Colonic mucosa (tissue), 4 donors: ENCODE results near the gene SLC20A1. TPM values are rescaled to one million over a fixed set of nuclear protein-coding genes. Genes with fewer than 3 reads are reported as not detected.

Experiments used
- DNase-seq: peaks from one replicate; pipeline ENCODE4 v3.0.0-alpha.2; 2020
- H3K27ac ChIP-seq: fragments of 200-600 bp; one replicate; pipeline ENCODE4 v1.8.0; 2021
- H3K27me3 ChIP-seq: fragments of 200-600 bp; one replicate; pipeline ENCODE4 v1.8.0; 2021
- H3K36me3 ChIP-seq: fragments of 200-600 bp; one replicate; pipeline ENCODE4 v1.8.0; 2021
- H3K4me1 ChIP-seq: fragments of 200-600 bp; one replicate; pipeline ENCODE4 v1.8.0; 2021; ENCODE audit warnings: mild to moderate bottlenecking
- H3K4me3 ChIP-seq: fragments of 200-600 bp; one replicate; pipeline ENCODE4 v1.8.0; 2021
- H3K9ac ChIP-seq, 2 donors: one replicate each; pipeline ENCODE4 v1.7.0; 2013; ENCODE audit warnings: control low read depth in 2 of 2, low read depth in 2 of 2, low read length in 2 of 2
- H3K9me3 ChIP-seq: fragments of 200-600 bp; one replicate; pipeline ENCODE4 v1.8.0; 2021
- intact Hi-C: fragments of 100-400 bp; cut with DNase I; formaldehyde crosslinking; loops from one replicate; pipeline ENCODE4 v1.14.1; 2022
- total RNA-seq, 2 donors: library from RNA; stranded (reverse); fragmentation: NEBNext Ultra II Directional in 1 of 2; extraction: Animal tissue kit (Norgen Biotek cat#: 25700) in 1 of 2; gene quantifications; one replicate each; pipeline ENCODE4 v1.2.1, GENCODE V29; 2021
- TF ChIP-seq, protein P1 (sequence below): fragments of 200-600 bp; IDR thresholded peaks from one replicate; pipeline ENCODE4 v1.8.0; 2022; ENCODE audit warnings: antibody characterized with exemption, mild to moderate bottlenecking
- donor health status: healthy.
- donor health status: DM: no; HTN: no; CAD: no.
- donor health status: DM: no; HTN: no; CAD: no.

SLC20A1 gene, protein sequence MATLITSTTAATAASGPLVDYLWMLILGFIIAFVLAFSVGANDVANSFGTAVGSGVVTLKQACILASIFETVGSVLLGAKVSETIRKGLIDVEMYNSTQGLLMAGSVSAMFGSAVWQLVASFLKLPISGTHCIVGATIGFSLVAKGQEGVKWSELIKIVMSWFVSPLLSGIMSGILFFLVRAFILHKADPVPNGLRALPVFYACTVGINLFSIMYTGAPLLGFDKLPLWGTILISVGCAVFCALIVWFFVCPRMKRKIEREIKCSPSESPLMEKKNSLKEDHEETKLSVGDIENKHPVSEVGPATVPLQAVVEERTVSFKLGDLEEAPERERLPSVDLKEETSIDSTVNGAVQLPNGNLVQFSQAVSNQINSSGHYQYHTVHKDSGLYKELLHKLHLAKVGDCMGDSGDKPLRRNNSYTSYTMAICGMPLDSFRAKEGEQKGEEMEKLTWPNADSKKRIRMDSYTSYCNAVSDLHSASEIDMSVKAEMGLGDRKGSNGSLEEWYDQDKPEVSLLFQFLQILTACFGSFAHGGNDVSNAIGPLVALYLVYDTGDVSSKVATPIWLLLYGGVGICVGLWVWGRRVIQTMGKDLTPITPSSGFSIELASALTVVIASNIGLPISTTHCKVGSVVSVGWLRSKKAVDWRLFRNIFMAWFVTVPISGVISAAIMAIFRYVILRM
- total RNA-seq: 100 to 1,000 TPM in 1 of 2 donors, 10 to 100 TPM in 1; 50.9 to 119 TPM

DNA sequence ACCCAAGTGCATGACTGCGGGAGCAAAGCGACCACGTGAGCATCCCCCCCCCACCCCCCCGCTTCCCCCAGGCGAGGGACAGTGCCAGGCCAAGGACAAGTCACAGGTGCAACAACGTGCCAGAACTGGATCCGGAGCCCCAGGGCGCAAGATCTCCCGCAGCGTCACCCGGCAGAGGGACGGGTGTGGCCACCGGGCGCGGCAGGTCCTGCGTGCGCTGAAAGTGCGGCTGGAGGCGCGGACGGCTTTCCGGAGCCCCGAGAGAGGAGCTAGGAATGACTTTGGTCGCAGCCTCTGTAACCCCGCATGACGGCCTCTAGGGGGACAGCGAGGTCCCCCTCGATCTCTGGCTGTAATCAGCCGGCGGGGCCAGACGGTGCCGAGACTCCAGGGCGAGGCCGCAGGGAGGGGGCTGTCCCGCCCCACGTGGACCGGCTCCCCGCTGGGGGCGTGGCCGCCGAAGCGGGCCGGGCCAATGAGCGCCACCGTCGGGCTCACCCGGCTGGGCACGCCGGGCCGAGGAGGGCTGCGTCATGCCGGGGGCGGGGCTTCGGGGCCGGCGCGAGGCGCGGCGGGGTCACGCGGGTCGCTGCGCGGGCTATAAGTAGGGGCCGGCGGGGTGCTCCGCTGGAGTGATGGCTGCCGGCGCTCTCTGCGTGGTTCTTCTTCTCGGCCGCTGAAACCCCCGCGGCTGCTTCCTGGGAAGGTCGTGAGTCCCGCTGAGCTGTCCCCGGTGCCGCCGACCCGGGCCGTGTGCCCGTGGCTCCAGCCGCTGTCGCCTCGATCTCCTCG, at the start of gene SLC20A1:
Gene SLC20A1 (plus strand): TSS at position 630 of the 792 bp plus-strand sequence. CDS start 890 bp downstream, outside the sequence.
- no peaks in the 10 kb centered on the region for H3K27me3 ChIP-seq
- intact Hi-C loops: no loop called here
- peak; percentile 97 for DNase-seq
- no peaks in the 10 kb centered on the region for H3K9me3 ChIP-seq
- H3K4me1 ChIP-seq: peaks cover 6% of the 10 kb centered on the region
- TF ChIP-seq, protein P1, sequence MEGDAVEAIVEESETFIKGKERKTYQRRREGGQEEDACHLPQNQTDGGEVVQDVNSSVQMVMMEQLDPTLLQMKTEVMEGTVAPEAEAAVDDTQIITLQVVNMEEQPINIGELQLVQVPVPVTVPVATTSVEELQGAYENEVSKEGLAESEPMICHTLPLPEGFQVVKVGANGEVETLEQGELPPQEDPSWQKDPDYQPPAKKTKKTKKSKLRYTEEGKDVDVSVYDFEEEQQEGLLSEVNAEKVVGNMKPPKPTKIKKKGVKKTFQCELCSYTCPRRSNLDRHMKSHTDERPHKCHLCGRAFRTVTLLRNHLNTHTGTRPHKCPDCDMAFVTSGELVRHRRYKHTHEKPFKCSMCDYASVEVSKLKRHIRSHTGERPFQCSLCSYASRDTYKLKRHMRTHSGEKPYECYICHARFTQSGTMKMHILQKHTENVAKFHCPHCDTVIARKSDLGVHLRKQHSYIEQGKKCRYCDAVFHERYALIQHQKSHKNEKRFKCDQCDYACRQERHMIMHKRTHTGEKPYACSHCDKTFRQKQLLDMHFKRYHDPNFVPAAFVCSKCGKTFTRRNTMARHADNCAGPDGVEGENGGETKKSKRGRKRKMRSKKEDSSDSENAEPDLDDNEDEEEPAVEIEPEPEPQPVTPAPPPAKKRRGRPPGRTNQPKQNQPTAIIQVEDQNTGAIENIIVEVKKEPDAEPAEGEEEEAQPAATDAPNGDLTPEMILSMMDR: no peak
- H3K36me3 ChIP-seq: peaks cover 4% of the 10 kb centered on the region
- H3K27ac ChIP-seq: peak within 1 kb of the TSS; percentile 97
- peak within 1 kb of the TSS; percentile 83 for H3K4me3 ChIP-seq
- peak within 1 kb of the TSS; percentile 86 to 98 for H3K9ac ChIP-seq

DNA sequence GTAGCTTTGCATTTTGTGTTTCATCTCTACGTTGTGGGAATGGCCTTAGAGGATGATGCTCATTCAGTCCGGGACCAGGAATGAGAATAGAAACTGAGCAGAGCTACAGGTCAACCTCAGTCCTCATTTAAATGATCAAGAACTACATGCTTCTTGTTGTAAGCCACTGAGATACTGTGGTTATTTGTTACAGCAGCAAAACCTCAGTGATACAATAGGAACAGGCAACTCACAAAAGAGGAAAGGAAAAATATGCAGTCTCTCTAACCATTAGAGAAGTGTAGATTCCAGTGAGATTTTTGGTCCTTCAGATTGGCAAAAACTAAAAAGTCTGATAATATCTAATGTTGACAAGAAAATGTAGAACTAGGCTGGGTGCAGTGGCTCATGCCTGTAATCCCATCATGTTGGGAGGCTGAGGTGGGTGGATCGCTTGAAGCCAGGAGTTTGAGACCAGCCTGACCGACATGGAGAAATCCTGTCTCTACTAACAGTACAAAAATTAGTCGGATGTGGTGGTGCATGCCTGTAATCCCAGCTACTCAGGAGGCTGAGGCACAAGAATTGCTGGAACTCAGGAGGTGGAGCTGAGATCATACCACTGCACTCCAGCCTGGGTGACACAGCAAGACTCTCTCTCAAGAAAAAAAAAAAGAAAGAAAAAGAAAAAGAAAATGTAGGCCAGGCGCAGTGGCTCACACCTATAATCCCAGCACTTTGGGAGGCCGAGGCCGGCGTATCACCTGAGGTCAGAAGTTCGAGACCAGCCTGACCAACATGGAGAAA, 48.0 kb upstream of the SLC20A1 start:
- Histone ChIP-seq H3K36me3 (no peaks in the 10 kb centered on the region), H3K9ac (no peak overlapping the region), H3K27me3 (no peaks in the 10 kb centered on the region), H3K9me3 (no peaks in the 10 kb centered on the region), H3K4me3 (no peak overlapping the region), H3K27ac (no peak overlapping the region), H3K4me1 (no peaks in the 10 kb centered on the region)
- no peak for DNase-seq
- TF ChIP-seq, protein P1: no peak
- intact Hi-C loops: no loop called here

DNA sequence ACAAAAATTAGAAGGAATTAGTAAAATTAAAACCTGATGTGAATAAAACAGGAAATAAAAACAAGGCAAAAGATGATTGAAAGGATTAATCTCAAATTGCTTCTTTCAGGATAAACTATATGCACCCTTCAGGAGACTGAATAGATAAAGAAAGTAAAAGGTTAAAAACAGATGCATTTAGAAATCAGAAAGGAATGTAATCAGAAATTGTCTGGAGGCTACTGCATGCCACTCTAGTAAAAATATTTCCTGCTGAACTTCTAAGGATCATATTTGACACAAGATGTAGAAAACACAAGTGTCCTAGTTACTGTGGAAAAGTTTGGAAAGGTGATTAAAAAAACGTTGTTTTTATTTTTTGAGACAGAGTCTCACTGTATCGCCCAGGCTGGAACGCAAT, 45.1 kb upstream of the SLC20A1 start:
- no peak for DNase-seq
- no peaks in the 10 kb centered on the region for H3K36me3 ChIP-seq
- H3K27ac ChIP-seq: no peak overlapping the region
- H3K9me3 ChIP-seq: no peaks in the 10 kb centered on the region
- TF ChIP-seq, protein P1: no peak
- H3K4me1 ChIP-seq: no peaks in the 10 kb centered on the region
- no peak overlapping the region for H3K4me3 ChIP-seq
- intact Hi-C loops: loop anchor here (2.0 to 10.0 kb wide), 2 partner anchors 126 to 344 kb away; no protein-coding TSS in a partner anchor
- no peak overlapping the region for H3K9ac ChIP-seq
- no peaks in the 10 kb centered on the region for H3K27me3 ChIP-seq

DNA sequence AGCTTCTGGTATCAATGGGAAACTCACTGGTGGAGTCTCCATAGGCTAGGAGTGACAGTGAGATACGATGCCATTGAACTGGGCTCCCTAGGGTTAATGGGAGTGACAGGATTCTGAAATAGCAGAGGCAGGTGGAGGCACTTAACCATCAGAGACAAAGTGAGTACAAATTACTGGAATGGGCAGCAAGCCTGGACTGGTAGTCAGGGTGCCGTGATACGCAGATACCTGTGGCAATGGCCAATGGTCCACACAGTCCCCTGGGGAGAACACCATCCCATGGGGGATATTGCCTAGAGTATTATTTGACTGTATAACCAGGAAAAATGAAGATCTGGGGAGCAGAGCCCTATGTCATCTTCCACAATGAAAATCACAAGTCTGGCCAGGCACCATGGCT, 44.0 kb upstream of the SLC20A1 start:
- Histone ChIP-seq H3K27me3 (no peaks in the 10 kb centered on the region), H3K9me3 (no peaks in the 10 kb centered on the region), H3K4me3 (no peak overlapping the region), H3K27ac (no peak overlapping the region), H3K4me1 (no peaks in the 10 kb centered on the region), H3K36me3 (no peaks in the 10 kb centered on the region), H3K9ac (no peak overlapping the region)
- TF ChIP-seq, protein P1: no peak
- intact Hi-C loops: loop anchor here (2.0 to 10.0 kb wide), 2 partner anchors 125 to 343 kb away; no protein-coding TSS in a partner anchor
- DNase-seq: no peak
